Measurements from ENCODE around the gene SATB1.
A peak's percentile ranks its signal among the peaks of the same experiment; 100 is the strongest.

Gene SATB1

GRCh38 chr3:18402239-18402799, 22.8 kb downstream of the SATB1 start:
- Histone ChIP-seq H3K4me3 (replicated peaks; ENCODE audit: insufficient read depth, low read length) (no peak overlapping the region), H3K27ac (replicated peaks) (no peak overlapping the region), H3K27me3 (ENCODE audit: insufficient read depth, poor library complexity, severe bottlenecking) (no peaks in the 10 kb centered on the region)
- no peak for TF ChIP-seq REST (IDR thresholded peaks at IDR 0.05; ENCODE audit: insufficient replicate concordance, low read depth)
- no peak for TF ChIP-seq SPI1 (IDR thresholded peaks at IDR 0.05; ENCODE audit: borderline replicate concordance, low read depth)
- TF ChIP-seq POLR2AphosphoS5 (IDR thresholded peaks at IDR 0.05; ENCODE audit: low read depth), result no peak
- no peak for TF ChIP-seq GABPA (IDR thresholded peaks at IDR 0.05; ENCODE audit: low read depth)
- TF ChIP-seq CTCF (IDR thresholded peaks at IDR 0.05; ENCODE audit: insufficient read depth, low read length), result no peak
- no peak for DNase-seq (ENCODE audit: low read depth in 1 of 2, low spot score in 1 of 2)

GRCh38 chr3:18401300-18401961, 23.7 kb downstream of the SATB1 start:
- no peaks in the 10 kb centered on the region for H3K27me3 ChIP-seq (ENCODE audit: insufficient read depth, poor library complexity, severe bottlenecking)
- peak overlapping the region; percentile 27; the same call in 1 of the 2 replicates for H3K27ac ChIP-seq (replicated peaks)
- peak in 1 of 2 experiments; percentile 8 for DNase-seq (ENCODE audit: low read depth in 1 of 2, low spot score in 1 of 2)
- no peak for TF ChIP-seq GABPA (IDR thresholded peaks at IDR 0.05; ENCODE audit: low read depth)
- TF ChIP-seq REST (IDR thresholded peaks at IDR 0.05; ENCODE audit: insufficient replicate concordance, low read depth), result no peak
- no peak for TF ChIP-seq CTCF (IDR thresholded peaks at IDR 0.05; ENCODE audit: insufficient read depth, low read length)
- no peak for TF ChIP-seq POLR2AphosphoS5 (IDR thresholded peaks at IDR 0.05; ENCODE audit: low read depth)
- TF ChIP-seq SPI1 (IDR thresholded peaks at IDR 0.05; ENCODE audit: borderline replicate concordance, low read depth), result no peak
- H3K4me3 ChIP-seq (replicated peaks; ENCODE audit: insufficient read depth, low read length), result no peak overlapping the region

- TF ChIP-seq GABPA (IDR thresholded peaks at IDR 0.05; ENCODE audit: low read depth), result no peak
- TF ChIP-seq CTCF (IDR thresholded peaks at IDR 0.05; ENCODE audit: insufficient read depth, low read length), result no peak
- no peak for TF ChIP-seq POLR2AphosphoS5 (IDR thresholded peaks at IDR 0.05; ENCODE audit: low read depth)
- no peak for TF ChIP-seq SPI1 (IDR thresholded peaks at IDR 0.05; ENCODE audit: borderline replicate concordance, low read depth)
- TF ChIP-seq REST (IDR thresholded peaks at IDR 0.05; ENCODE audit: insufficient replicate concordance, low read depth), result no peak
- DNase-seq (ENCODE audit: low read depth in 1 of 2, low spot score in 1 of 2), result no peak
- no peak overlapping the region for H3K27ac ChIP-seq (replicated peaks)
- H3K4me3 ChIP-seq (replicated peaks; ENCODE audit: insufficient read depth, low read length), result no peak overlapping the region
- no peaks in the 10 kb centered on the region for H3K27me3 ChIP-seq (ENCODE audit: insufficient read depth, poor library complexity, severe bottlenecking)
These were observed 26.7 kb downstream of the SATB1 start for GRCh38 chr3:18398448-18398847.

Data from HL-60 (cell line).